GM18951 (cell line): ENCODE data around the gene XXYLT1.

Experiments
- POLR2A ChIP-seq: IDR thresholded peaks from 4 replicates; pipeline ENCODE4 v1.6.1; 2011; ENCODE audit warnings: mild to moderate bottlenecking; ENCODE audit not compliant: insufficient read length, insufficient read depth; ENCODE audit errors: extremely low read depth
- in situ Hi-C: fragments of 300-500 bp; cut with MboI; formaldehyde crosslinking; loops from one replicate; pipeline ENCODE4 v1.12.0; 2022; ENCODE audit warnings: low sequenced_read_pairs, mixed read lengths, inconsistent platforms; ENCODE audit not compliant: unreplicated experiment

XXYLT1 gene

GRCh38 chr3:195175076-195175475 lies 95.9 kb downstream of the XXYLT1 start:
- in situ Hi-C loops: no loop called here

DNA sequence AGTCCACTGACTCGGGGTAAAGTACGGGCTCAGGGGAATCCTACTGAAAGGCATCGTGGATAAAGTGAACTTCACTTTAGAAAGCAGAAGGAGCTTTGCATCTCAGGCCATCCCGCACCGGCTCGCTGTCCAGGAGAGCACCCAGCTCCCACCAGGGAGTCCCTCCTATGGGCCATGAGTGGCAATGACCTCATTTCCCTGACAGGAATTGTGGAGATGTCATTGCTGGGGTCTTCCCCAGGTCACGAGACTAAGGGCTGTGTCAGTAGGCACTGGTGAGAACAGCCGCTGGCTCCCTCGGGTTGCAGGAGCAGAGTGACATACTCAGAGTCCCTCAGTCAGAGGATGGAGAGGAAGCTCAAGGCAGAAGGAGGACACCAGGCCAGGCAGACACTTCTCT lies 97.3 kb downstream of the XXYLT1 start:
- in situ Hi-C loops: no loop called here
- no peak for TF ChIP-seq POLR2A

More at GRCh38 chr3:195175076-195175475, 95.9 kb downstream of the XXYLT1 start:
- TF ChIP-seq POLR2A: no peak

DNA sequence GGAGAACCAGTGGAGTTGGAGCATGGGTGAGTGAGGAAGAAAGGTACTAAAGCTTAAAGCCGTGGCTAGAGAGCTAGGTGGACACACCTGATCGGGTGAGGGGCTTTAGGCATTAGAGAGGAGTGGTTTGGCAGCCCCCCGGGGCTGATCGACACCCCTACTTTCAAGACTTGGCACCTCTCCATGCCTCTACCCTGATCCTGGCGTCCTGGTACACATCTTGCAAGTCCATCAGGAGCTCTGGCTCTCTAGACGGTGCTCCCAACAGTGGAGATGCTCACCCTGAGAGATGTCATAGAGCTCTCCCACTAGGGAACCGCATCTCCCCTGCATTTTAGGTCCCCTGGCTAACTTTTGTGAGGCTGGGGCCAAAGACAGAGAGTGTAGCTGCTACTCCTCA lies 98.1 kb downstream of the XXYLT1 start:
- in situ Hi-C loops: no loop called here
- TF ChIP-seq POLR2A: no peak

- no peak for TF ChIP-seq POLR2A
- in situ Hi-C loops: no loop called here
Measured at GRCh38 chr3:195172039-195172684, 98.8 kb downstream of the XXYLT1 start.

DNA sequence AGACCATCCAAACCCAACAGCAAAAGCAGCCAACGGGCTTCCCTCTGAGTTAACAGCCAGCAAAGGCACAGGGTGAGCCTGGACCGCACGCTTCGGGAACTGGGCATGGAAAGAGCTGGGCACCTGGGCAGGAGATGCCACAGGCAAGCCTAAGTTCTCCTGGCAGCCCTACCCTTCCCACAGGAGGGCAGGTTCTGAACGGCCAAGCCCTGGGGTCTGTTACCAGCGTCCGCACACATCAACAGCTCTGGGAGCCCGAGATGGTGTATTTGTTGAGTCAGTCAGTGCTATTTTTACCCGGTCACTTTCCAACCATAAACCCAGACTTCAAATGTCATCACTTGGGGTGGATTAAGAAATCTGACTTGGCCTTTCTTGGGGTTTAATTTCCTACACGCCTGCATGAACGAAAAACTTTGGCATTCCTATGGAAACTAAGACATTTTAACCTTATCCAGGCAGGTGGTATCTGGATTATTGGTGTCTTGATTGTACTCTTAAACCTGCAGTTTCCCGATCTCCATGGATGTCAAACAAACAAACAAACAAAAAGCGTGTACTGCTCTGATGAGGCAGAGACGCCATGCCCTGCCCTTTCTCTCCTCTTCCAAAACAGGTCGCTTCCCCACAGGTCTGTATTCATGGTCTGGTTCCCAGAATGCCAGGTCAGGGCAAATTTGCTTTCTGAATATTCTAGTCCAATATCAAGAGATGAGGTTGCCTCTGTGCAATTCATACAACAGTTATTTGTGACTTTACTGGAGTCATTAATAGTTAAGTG lies 99.7 kb downstream of the XXYLT1 start:
- in situ Hi-C loops: no loop called here
- TF ChIP-seq POLR2A: no peak

GRCh38 chr3:195170496-195170895 lies 100.5 kb downstream of the XXYLT1 start:
- in situ Hi-C loops: no loop called here
- TF ChIP-seq POLR2A: no peak

GRCh38 chr3:195169011-195169649 lies 101.8 kb downstream of the XXYLT1 start:
- TF ChIP-seq POLR2A: no peak
- in situ Hi-C loops: no loop called here

GRCh38 chr3:195168009-195168762 lies 102.8 kb downstream of the XXYLT1 start:
- no peak for TF ChIP-seq POLR2A
- in situ Hi-C loops: no loop called here

DNA sequence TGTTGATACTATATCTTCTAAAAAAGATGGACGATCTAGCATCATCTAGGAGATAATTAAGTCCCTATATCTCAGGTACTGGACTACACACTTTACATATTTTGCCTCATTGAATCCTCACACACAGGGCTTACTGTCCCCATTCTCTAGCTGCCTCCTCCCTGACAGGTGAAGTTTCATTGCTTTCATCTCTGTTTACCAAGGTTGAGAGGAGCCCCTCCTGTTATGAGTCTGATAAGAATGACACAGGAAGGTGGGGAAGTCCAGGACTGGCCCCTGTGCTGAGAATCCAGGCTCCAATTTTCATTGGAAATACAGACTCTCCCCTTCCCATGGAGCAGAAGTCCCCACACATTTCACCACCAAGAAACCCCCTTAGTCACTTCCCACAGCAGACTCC lies 105.2 kb downstream of the XXYLT1 start:
- in situ Hi-C loops: no loop called here
- TF ChIP-seq POLR2A: no peak

GRCh38 chr3:195165265-195165609 lies 105.7 kb downstream of the XXYLT1 start:
- no peak for TF ChIP-seq POLR2A
- in situ Hi-C loops: no loop called here

- in situ Hi-C loops: no loop called here
- no peak for TF ChIP-seq POLR2A
Measured at GRCh38 chr3:195164573-195165264, 106.2 kb downstream of the XXYLT1 start.

GRCh38 chr3:195163719-195164572 lies 107.0 kb downstream of the XXYLT1 start:
- in situ Hi-C loops: no loop called here
- no peak for TF ChIP-seq POLR2A
